GM23338 (cell line): ENCODE results near the gene KCNH4. TPM values are rescaled to one million over a fixed set of nuclear protein-coding genes. Genes with fewer than 3 reads are reported as not detected.

ENCODE experiments used
- ATAC-seq: fragments of 200-7000 bp; cut with Tn5 transposase; 3 replicates; pipeline ENCODE4 v1.9.1; 2020
- DNase-seq: peaks from one replicate; pipeline ENCODE4 v3.0.0-alpha.2; 2015; ENCODE audit warnings: low spot score
- H2AFZ ChIP-seq: fragments of 200-600 bp; sonication (generic); 2 replicates; pipeline ENCODE4 v1.8.0; 2016; ENCODE audit warnings: antibody characterized with exemption, mild to moderate bottlenecking, moderate library complexity
- H3F3A ChIP-seq: fragments of 200-600 bp; sonication (generic); replicated peaks from 2 replicates; pipeline ENCODE4 v1.8.0; 2017; ENCODE audit warnings: antibody characterized with exemption, mixed run types, low read depth
- H3K27ac ChIP-seq: fragments of 200-600 bp; sonication (generic); 2 replicates; pipeline ENCODE4 v1.6.1; 2016; ENCODE audit warnings: low read depth
- H3K27me3 ChIP-seq: fragments of 200-600 bp; sonication (generic); 2 replicates; pipeline ENCODE4 v1.8.0; 2016; ENCODE audit warnings: mild to moderate bottlenecking, mixed run types, moderate library complexity; ENCODE audit not compliant: insufficient read depth
- H3K36me3 ChIP-seq: fragments of 200-600 bp; sonication (generic); 2 replicates; pipeline ENCODE4 v1.8.0; 2016; ENCODE audit warnings: mild to moderate bottlenecking; ENCODE audit not compliant: insufficient read depth
- H3K4me1 ChIP-seq: fragments of 200-600 bp; sonication (generic); 2 replicates; pipeline ENCODE4 v1.8.0; 2016; ENCODE audit warnings: mild to moderate bottlenecking, moderate library complexity; ENCODE audit not compliant: insufficient read depth
- H3K4me2 ChIP-seq: fragments of 200-600 bp; sonication (generic); 2 replicates; pipeline ENCODE4 v1.7.1; 2017; ENCODE audit warnings: mixed run types
- H3K4me3 ChIP-seq: fragments of 200-600 bp; sonication (generic); 2 replicates; pipeline ENCODE4 v1.6.1; 2016; ENCODE audit warnings: mixed run types
- H3K79me2 ChIP-seq: fragments of 200-600 bp; sonication (generic); replicated peaks from 2 replicates; pipeline ENCODE4 v1.8.0; 2017; ENCODE audit warnings: mild to moderate bottlenecking; ENCODE audit not compliant: insufficient read depth
- H3K9me2 ChIP-seq: fragments of 200-600 bp; sonication (generic); 2 replicates; pipeline ENCODE4 v1.8.0; 2017; ENCODE audit not compliant: insufficient read depth
- H4K20me1 ChIP-seq: fragments of 200-600 bp; sonication (generic); replicated peaks from 2 replicates; pipeline ENCODE4 v1.8.0; 2017; ENCODE audit warnings: mild to moderate bottlenecking; ENCODE audit not compliant: insufficient read depth
- H3K27ac Mint-ChIP-seq: 2 replicates; pipeline ENCODE4 v1.8.0; 2020; ENCODE audit warnings: inconsistent platforms, mild to moderate bottlenecking, moderate library complexity, mixed read lengths
- H3K27me3 Mint-ChIP-seq: 3 replicates; pipeline ENCODE4 v1.8.0; 2022; ENCODE audit warnings: low read depth, mild to moderate bottlenecking, moderate library complexity, mixed read lengths, inconsistent platforms; ENCODE audit not compliant: insufficient read depth, poor library complexity
- H3K36me3 Mint-ChIP-seq: 3 replicates; pipeline ENCODE4 v1.8.0; 2021; ENCODE audit warnings: low read depth, mild to moderate bottlenecking, inconsistent platforms, moderate library complexity, mixed read lengths
- H3K4me1 Mint-ChIP-seq: 3 replicates; pipeline ENCODE4 v1.8.0; 2020; ENCODE audit warnings: mild to moderate bottlenecking, inconsistent platforms, mixed read lengths
- H3K4me3 Mint-ChIP-seq: 3 replicates; pipeline ENCODE4 v1.8.0; 2021; ENCODE audit warnings: moderate library complexity, mild to moderate bottlenecking, inconsistent platforms, mixed read lengths
- H3K9me3 Mint-ChIP-seq: 3 replicates; pipeline ENCODE4 v1.8.0; 2020; ENCODE audit warnings: moderate library complexity, mild to moderate bottlenecking, inconsistent platforms, mixed read lengths
- CREB1 ChIP-seq: fragments of 250-450 bp; sonication (Bioruptor Pico); IDR thresholded peaks from 2 replicates; pipeline ENCODE4 v1.5.0; 2020; ENCODE audit warnings: low read depth, mild to moderate bottlenecking, moderate library complexity
- CTCF ChIP-seq, 2 experiments: fragments of 200-600 bp in 1 of 2; sonication (generic) in 1 of 2; conservative IDR thresholded peaks; 2 replicates each; pipeline versions ENCODE4 v1.5.1 to v1.6.1; 2016 to 2017; ENCODE audit warnings: antibody characterized with exemption in 2 of 2, low read depth in 2 of 2, mild to moderate bottlenecking in 2 of 2, moderate library complexity in 1 of 2
- ETS1 ChIP-seq: IDR thresholded peaks from 2 replicates; pipeline ENCODE4 v1.6.1; 2016; ENCODE audit warnings: antibody characterized with exemption
- JUNB ChIP-seq: IDR thresholded peaks from one replicate; pipeline ENCODE4 v1.6.1; 2016; ENCODE audit warnings: antibody characterized with exemption; ENCODE audit not compliant: unreplicated experiment
- NANOG ChIP-seq: IDR thresholded peaks from 2 replicates; pipeline ENCODE4 v1.6.1; 2016; ENCODE audit warnings: antibody characterized with exemption, borderline replicate concordance
- REST ChIP-seq: IDR thresholded peaks from one replicate; pipeline ENCODE4 v1.6.1; 2018; ENCODE audit warnings: antibody characterized with exemption; ENCODE audit not compliant: unreplicated experiment
- STAT1 ChIP-seq: IDR thresholded peaks from one replicate; pipeline ENCODE4 v1.6.1; 2016; ENCODE audit warnings: antibody characterized with exemption; ENCODE audit not compliant: unreplicated experiment
- ZNF114 ChIP-seq: fragments of 250-450 bp; sonication (Bioruptor Pico); IDR thresholded peaks from 2 replicates; pipeline ENCODE4 v1.5.0; 2020; ENCODE audit warnings: mild to moderate bottlenecking, moderate library complexity
- ZNF462 ChIP-seq: fragments of 250-450 bp; sonication (Bioruptor Pico); IDR thresholded peaks from 2 replicates; pipeline ENCODE4 v1.5.0; 2020; ENCODE audit warnings: mild to moderate bottlenecking, moderate library complexity
- polyA plus RNA-seq: library from polyadenylated mRNA; unstranded; fragments of >200 nt; fragmentation: Nextera tagmentation; extraction: Ambion mirVana; gene quantifications from 2 replicates; pipeline ENCODE4 v1.2.1, GENCODE V29; 2016
- total RNA-seq: library from RNA; depleted of rRNA; stranded (reverse); fragments of >200 nt; shearing (Covaris generic); gene quantifications from 2 replicates; pipeline ENCODE4 v1.2.3, GENCODE V29; 2014

KCNH4 gene
- total and polyA plus RNA-seq, 2 experiments from 2014 or later: 0.08 to 0.49 TPM

GRCh38 chr17:42166196-42166763 lies 14.7 kb downstream of the KCNH4 start (continued):
- TF ChIP-seq REST: no peak
- TF ChIP-seq STAT1: no peak
- TF ChIP-seq JUNB: no peak
- TF ChIP-seq ZNF114 (CRISPR knock-in tag): no peak
- TF ChIP-seq CTCF (conservative IDR thresholded peaks at IDR 0.05; ENCODE audit: low read depth in 2 of 2): no peak

GRCh38 chr17:42165751-42166150 lies 15.2 kb downstream of the KCNH4 start:
- no peaks in the 10 kb centered on the region for H3K9me2 ChIP-seq

More at GRCh38 chr17:42165751-42166150, 15.2 kb downstream of the KCNH4 start:
- Histone ChIP-seq H3K4me1 (no peaks in the 10 kb centered on the region; the same call in 1 of the 2 replicates), H3K36me3 (no peaks in the 10 kb centered on the region), H3K27me3 (no peaks in the 10 kb centered on the region), H3K4me3 (no peak overlapping the region), H4K20me1 (no peaks in the 10 kb centered on the region; the same call in 1 of the 2 replicates), H3F3A (no peaks in the 10 kb centered on the region), H3K4me2 (no peak overlapping the region), H3K79me2 (no peaks in the 10 kb centered on the region), H3K27ac (no peak overlapping the region), H2AFZ (no peak overlapping the region)
- H3K4me3 Mint-ChIP-seq: no peak overlapping the region
- no peak for TF ChIP-seq CREB1 (CRISPR knock-in tag)
- TF ChIP-seq CTCF (conservative IDR thresholded peaks at IDR 0.05; ENCODE audit: low read depth in 2 of 2): no peak
- TF ChIP-seq ETS1: no peak
- TF ChIP-seq JUNB: no peak
- no peak for TF ChIP-seq ZNF114 (CRISPR knock-in tag)
- no peak for TF ChIP-seq NANOG
- no peak for TF ChIP-seq ZNF462 (CRISPR knock-in tag)
- H3K36me3 Mint-ChIP-seq: no peaks in the 10 kb centered on the region
- no peaks in the 10 kb centered on the region for H3K9me3 Mint-ChIP-seq
- H3K27ac Mint-ChIP-seq: no peak overlapping the region
- peaks cover 4% of the 10 kb centered on the region for H3K4me1 Mint-ChIP-seq
- ATAC-seq: no peak
- DNase-seq: no peak
- H3K27me3 Mint-ChIP-seq: peaks cover 16% of the 10 kb centered on the region
